GM12865 (cell line): Measurements from ENCODE around the gene CCDC192.

ENCODE experiments used
- DNase-seq: peaks from one replicate; pipeline ENCODE4 v3.0.0; 2010; ENCODE audit warnings: low read depth
- H3K4me3 ChIP-seq: 2 replicates; pipeline ENCODE4 v1.5.1; 2011; ENCODE audit warnings: mild to moderate bottlenecking, low read depth, low read length, control low read depth
- TF ChIP-seq, protein P1 (sequence below): IDR thresholded peaks from 2 replicates; pipeline ENCODE4 v1.5.1; 2011; ENCODE audit warnings: low read length, control low read depth, low read depth, inconsistent platforms; ENCODE audit not compliant: insufficient read depth; ENCODE audit errors: missing control alignments

CCDC192 gene

DNA sequence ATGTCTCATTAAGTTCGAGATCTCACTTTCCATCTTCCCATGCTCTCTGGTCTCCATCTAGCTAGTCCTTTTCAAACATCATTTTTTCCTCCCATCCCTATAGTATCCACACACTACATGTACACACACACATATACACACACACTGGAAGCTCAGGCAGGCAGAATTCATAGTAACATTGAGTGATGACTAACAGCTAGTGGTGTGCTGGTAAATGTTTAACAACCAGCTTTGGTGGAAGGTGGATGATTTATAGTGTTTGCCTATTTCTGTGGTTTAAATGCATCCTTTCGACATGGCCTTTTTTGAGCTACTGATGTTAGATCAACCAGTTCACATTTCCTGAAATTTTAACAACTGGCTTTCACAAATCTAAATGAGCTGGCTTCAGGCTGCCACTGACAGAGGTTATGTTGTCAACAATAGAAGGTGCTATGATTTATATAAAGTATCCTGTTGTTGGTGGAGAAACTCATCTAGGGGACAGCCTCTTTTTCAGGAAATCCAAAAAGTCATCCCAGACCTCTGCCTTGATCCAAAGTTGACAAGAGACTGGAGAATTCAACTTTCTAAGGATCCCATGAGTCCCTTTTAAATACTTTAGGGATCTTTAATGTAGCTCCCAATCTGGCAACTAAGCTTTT is 117.8 kb downstream of the CCDC192 start:
- TF ChIP-seq, protein P1, sequence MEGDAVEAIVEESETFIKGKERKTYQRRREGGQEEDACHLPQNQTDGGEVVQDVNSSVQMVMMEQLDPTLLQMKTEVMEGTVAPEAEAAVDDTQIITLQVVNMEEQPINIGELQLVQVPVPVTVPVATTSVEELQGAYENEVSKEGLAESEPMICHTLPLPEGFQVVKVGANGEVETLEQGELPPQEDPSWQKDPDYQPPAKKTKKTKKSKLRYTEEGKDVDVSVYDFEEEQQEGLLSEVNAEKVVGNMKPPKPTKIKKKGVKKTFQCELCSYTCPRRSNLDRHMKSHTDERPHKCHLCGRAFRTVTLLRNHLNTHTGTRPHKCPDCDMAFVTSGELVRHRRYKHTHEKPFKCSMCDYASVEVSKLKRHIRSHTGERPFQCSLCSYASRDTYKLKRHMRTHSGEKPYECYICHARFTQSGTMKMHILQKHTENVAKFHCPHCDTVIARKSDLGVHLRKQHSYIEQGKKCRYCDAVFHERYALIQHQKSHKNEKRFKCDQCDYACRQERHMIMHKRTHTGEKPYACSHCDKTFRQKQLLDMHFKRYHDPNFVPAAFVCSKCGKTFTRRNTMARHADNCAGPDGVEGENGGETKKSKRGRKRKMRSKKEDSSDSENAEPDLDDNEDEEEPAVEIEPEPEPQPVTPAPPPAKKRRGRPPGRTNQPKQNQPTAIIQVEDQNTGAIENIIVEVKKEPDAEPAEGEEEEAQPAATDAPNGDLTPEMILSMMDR: no peak
- H3K4me3 ChIP-seq: no peak overlapping the region
- DNase-seq: no peak

DNA sequence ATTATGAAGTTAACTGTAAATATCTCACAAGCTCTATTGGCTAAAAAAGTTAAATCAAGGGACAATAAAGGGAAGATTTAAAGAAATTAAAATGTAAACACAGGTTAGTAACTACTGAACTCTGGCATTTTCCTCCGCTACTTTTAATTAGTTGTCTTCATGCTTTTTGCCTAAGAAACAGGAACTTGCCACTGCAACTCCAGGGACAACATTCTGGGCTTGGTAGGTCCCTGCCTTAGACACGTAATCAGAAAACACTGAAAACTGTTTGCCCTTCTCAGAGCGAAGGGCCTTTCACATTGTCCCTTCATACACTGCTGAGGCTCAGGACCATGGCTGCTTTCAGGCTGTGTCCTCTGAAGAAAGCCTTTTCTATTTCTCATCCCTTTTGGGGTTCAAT is 118.7 kb downstream of the CCDC192 start:
- no peak overlapping the region for H3K4me3 ChIP-seq
- TF ChIP-seq, protein P1: no peak
- no peak for DNase-seq

DNA sequence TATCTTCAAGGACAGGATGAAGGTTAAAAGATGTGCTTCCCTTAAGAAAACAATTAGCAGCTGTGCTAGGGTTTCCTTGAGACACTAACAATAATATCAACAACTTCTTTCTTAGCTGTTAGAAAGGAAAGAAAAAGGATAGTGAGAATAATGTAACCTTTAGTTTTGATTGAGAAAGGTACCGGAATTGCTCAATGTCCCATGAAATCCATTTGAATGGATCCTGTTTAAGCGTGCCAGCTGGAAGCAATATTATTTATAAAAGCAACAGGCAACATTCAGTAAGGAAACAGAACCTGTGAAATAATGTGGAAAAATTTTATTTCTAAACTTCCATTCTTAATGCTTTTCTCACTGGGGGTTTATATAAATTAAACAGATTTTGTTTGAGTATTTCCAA is 120.9 kb downstream of the CCDC192 start:
- TF ChIP-seq, protein P1: no peak
- DNase-seq: no peak
- no peak overlapping the region for H3K4me3 ChIP-seq

DNA sequence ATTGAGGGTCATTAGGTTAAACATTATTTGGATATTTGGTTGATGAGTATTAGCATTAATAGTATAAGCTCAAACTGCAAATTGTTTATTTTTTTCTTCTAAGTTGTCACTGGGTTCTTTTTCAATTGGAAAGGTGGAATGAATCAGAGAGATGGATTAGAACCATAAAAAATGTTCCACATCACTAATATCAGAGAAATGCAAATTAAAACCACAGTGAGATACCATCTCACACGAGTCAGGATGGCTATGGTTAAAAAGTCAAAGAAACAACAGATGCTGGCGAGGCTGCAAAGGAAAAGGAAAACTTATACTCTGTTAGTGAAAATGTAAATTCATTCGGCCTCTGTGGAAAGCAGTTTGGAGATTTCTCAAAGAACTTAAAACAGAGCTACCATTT is 122.8 kb downstream of the CCDC192 start:
- no peak overlapping the region for H3K4me3 ChIP-seq
- no peak for DNase-seq
- TF ChIP-seq, protein P1: no peak

DNA sequence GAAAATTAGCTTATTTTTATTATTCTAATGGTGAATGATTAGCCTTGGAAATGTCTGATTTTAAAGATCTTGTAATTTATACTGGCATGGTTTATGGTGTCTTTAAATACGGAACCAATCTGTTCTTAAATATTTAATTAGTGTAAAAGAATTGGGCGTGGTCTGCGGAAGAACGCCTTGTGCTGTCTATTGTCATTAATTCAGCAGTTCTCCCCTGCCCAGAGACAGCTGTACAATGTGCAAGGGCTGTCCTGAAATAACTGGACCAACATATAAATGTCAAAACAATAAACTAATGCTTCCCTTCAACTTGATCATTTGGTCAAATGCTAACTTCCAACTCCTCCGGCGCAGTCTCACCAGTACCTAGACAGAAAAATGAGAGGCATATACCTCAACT is 124.3 kb downstream of the CCDC192 start:
- H3K4me3 ChIP-seq: no peak overlapping the region
- DNase-seq: no peak
- TF ChIP-seq, protein P1: no peak

DNA sequence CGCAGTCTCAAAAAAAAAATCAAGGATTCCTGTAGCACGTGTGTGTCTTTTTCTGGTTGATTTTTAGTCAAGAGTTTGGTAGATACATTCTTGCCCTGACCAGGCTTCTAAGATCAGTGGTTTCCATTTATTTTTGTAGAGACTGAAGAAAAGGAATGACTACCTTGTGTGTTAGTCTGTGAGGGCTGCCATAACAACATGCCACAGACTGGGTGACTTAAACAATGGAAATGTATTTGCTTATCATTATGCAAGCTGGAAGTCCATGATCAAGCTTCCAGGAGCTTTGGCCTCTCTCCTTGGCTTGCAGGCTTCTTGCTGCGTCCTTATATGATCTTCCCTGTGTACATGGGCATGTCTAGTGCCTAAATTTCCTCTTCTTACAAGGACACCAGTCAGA is 127.0 kb downstream of the CCDC192 start:
- DNase-seq: no peak

More for the DNA sequence above, 127.0 kb downstream of the CCDC192 start:
- H3K4me3 ChIP-seq: no peak overlapping the region
- TF ChIP-seq, protein P1: no peak
